Neural crest cell (in vitro differentiated cells): ENCODE data around the gene DMBX1. TPM values are rescaled to one million over a fixed set of nuclear protein-coding genes. Genes with fewer than 3 reads are reported as not detected.
A peak's percentile ranks its signal among the peaks of the same experiment; 100 is the strongest.

Experiments used
- DNase-seq: peaks from one replicate; pipeline ENCODE4 v3.0.0; 2021; ENCODE audit warnings: low read depth, mixed read lengths, low spot score
- H3K27ac Mint-ChIP-seq: one replicate; pipeline ENCODE4 v1.8.0; 2021; ENCODE audit warnings: mild to moderate bottlenecking, mixed read lengths; ENCODE audit not compliant: unreplicated experiment
- H3K27me3 Mint-ChIP-seq: 2 replicates; pipeline ENCODE4 v1.8.0; 2021; ENCODE audit warnings: low read depth, mild to moderate bottlenecking, mixed read lengths
- H3K36me3 Mint-ChIP-seq: 2 replicates; pipeline ENCODE4 v1.8.0; 2021; ENCODE audit warnings: low read depth, mild to moderate bottlenecking, mixed read lengths
- H3K4me1 Mint-ChIP-seq: 2 replicates; pipeline ENCODE4 v1.8.0; 2021; ENCODE audit warnings: mixed read lengths
- H3K4me3 Mint-ChIP-seq: one replicate; pipeline ENCODE4 v1.8.0; 2021; ENCODE audit warnings: mild to moderate bottlenecking, mixed read lengths
- H3K9me3 Mint-ChIP-seq: 2 replicates; pipeline ENCODE4 v1.8.0; 2021; ENCODE audit warnings: mixed read lengths
- CTCF ChIP-seq: fragments of 200-600 bp; sonication (generic); conservative IDR thresholded peaks from 2 replicates; pipeline ENCODE4 v1.5.0; 2021; ENCODE audit warnings: antibody characterized with exemption, mild to moderate bottlenecking
- long read RNA-seq: library from polyadenylated mRNA; unstranded; transcript quantifications from one replicate; pipeline ENCODE4 v2.0.0, GENCODE V29; 2020
- total RNA-seq: library from RNA; stranded (reverse); gene quantifications from 2 replicates; pipeline ENCODE4 v1.2.1, GENCODE V29; 2021

DMBX1 gene
- total RNA-seq: not detected in 2 replicates
- long read RNA-seq: 0 reads

- Mint-ChIP-seq H3K9me3 (no peaks in the 10 kb centered on the region), H3K27me3 (peaks cover 98% of the 10 kb centered on the region), H3K4me3 (peak within 1 kb of the TSS; percentile 47), H3K27ac (no peak within 1 kb of the TSS), H3K36me3 (peaks cover 2% of the 10 kb centered on the region), H3K4me1 (peaks cover 16% of the 10 kb centered on the region)
- TF ChIP-seq CTCF: no peak
- DNase-seq: peak; percentile 25
Measured at GRCh38 chr1:46489638-46490405, at the start of gene DMBX1. DMBX1 (plus strand) TSS chr1:46489836; CDS start chr1:46507011, 17,175 bp downstream.

GRCh38 chr1:46440478-46440877 is 49.2 kb upstream of the DMBX1 start:
- no peak for DNase-seq
- peaks cover 35% of the 10 kb centered on the region for H3K27me3 Mint-ChIP-seq
- H3K4me1 Mint-ChIP-seq: peaks cover 8% of the 10 kb centered on the region
- no peak overlapping the region for H3K27ac Mint-ChIP-seq
- H3K9me3 Mint-ChIP-seq: no peaks in the 10 kb centered on the region
- H3K4me3 Mint-ChIP-seq: no peak overlapping the region
- TF ChIP-seq CTCF: no peak
- no peaks in the 10 kb centered on the region for H3K36me3 Mint-ChIP-seq

- peak; percentile 96 for TF ChIP-seq CTCF
- no peak overlapping the region for H3K27ac Mint-ChIP-seq
- H3K4me1 Mint-ChIP-seq: peaks cover 12% of the 10 kb centered on the region
- peaks cover 50% of the 10 kb centered on the region for H3K27me3 Mint-ChIP-seq
- H3K36me3 Mint-ChIP-seq: no peaks in the 10 kb centered on the region
- H3K9me3 Mint-ChIP-seq: no peaks in the 10 kb centered on the region
- H3K4me3 Mint-ChIP-seq: peak overlapping the region; percentile 65
- DNase-seq: peak; percentile 90
Measured at GRCh38 chr1:46442317-46443161, 47.1 kb upstream of the DMBX1 start.

DNA sequence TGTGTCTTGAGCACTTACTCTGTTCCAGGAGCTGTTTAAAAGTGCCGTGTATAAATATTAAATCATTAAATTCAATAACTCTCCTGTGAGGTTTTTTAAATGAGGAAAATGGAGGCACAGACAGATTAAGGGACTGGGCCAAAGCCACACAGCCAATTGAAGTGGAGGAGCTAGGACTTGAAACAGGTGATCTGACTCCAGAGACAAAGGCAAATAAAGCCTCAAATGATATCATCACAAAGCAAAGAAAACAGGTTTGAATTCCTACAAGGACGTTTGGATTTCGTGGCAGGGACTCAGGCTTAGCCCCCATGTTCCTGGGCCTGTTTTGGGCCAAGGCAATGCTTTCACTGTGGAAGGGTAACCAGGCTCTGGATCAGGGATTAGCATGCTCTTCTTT is 45.2 kb upstream of the DMBX1 start:
- Mint-ChIP-seq H3K27me3 (peaks cover 64% of the 10 kb centered on the region), H3K4me1 (peaks cover 20% of the 10 kb centered on the region), H3K4me3 (no peak overlapping the region), H3K36me3 (no peaks in the 10 kb centered on the region), H3K27ac (no peak overlapping the region), H3K9me3 (no peaks in the 10 kb centered on the region)
- DNase-seq: no peak
- TF ChIP-seq CTCF: no peak

DNA sequence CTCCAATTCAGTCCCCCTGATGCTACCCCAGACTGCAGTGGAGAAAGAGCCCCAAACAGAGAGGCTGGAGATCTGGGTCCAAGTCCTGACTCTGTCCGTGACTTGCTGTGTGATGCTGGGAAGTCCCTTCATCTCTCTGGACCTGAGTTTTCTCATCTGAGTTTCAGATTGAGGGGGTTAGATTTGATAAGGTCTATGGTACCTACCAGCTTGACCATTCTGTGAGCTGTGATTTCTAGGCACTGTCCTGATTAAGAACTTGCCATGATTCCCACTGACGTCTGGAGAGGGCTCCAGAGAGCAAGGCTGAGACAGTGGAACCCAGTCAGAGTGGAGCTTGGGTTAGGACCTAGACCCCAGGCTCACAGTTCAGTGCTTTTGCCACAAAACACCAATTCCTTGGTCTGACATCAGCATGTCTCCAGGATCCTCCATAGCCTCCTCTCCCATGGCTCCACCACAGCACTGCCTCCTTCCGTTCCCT is 43.8 kb upstream of the DMBX1 start:
- no peaks in the 10 kb centered on the region for H3K36me3 Mint-ChIP-seq
- H3K9me3 Mint-ChIP-seq: no peaks in the 10 kb centered on the region
- H3K27me3 Mint-ChIP-seq: peaks cover 76% of the 10 kb centered on the region
- no peak overlapping the region for H3K4me3 Mint-ChIP-seq
- no peak overlapping the region for H3K27ac Mint-ChIP-seq
- H3K4me1 Mint-ChIP-seq: peaks cover 20% of the 10 kb centered on the region
- TF ChIP-seq CTCF: no peak
- DNase-seq: no peak
